ENCODE data around the gene FOXP1.

- TF ChIP-seq POLR2A (IDR thresholded peaks at IDR 0.05) (no peak), CTCF (IDR thresholded peaks at IDR 0.05) (no peak)
These were observed 271.1 kb downstream of the FOXP1 start for GRCh38 chr3:71312461-71312860.
